ENCODE measurements around the gene HIPK3. TPM values are rescaled to one million over a fixed set of nuclear protein-coding genes. Genes with fewer than 3 reads are reported as not detected.

Gene HIPK3
- total and polyA plus RNA-seq, 4 donors = 17.9 to 189 (median 71.5) TPM

DNA sequence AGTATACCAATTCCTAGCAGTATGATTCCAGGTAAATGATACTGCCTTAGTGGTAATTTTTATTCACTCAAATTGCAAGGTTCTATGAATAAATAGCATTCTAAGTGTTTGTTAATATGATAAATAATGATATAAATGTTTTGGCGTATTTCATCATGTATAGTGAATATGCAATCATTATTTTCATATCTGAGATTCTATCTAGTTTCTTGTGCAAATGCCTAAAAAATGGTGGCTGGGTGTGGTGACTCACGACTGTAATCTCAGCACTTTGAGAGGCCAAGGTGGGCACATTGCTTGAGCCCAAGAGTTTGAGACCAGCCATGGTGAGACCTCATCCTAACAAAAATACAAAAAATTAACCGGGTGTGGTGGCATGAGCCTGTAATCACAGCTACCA, 13.9 kb downstream of the HIPK3 start:
- DNase-seq (no peak), ATAC-seq (ENCODE audit: insufficient read depth, low FRiP score) (no peak)
- Histone ChIP-seq H3K4me1 (ENCODE audit: control insufficient read depth in 5 of 5, insufficient read depth in 5 of 5, low read length in 5 of 5) (peaks cover 0 to 17% (median 6%) of the 10 kb centered on the region in 5 donors), H3K36me3 (ENCODE audit: control insufficient read depth in 4 of 4, insufficient read depth in 4 of 4, low read length in 4 of 4) (peaks cover 0 to 1% (median 0%) of the 10 kb centered on the region in 4 donors), H3K9me3 (ENCODE audit: control insufficient read depth in 4 of 4, insufficient read depth in 3 of 4, low read length in 3 of 4) (no peaks in the 10 kb centered on the region), H3K4me3 (no peak overlapping the region), H3K27me3 (ENCODE audit: control insufficient read depth in 3 of 3, insufficient read depth in 3 of 3, low read length in 2 of 3) (no peaks in the 10 kb centered on the region), H3K9ac (ENCODE audit: insufficient read depth in 1 of 2, low read length in 2 of 2) (no peak overlapping the region), H3K27ac (ENCODE audit: low read depth in 1 of 2, low read length in 1 of 2) (peak overlapping the region in 1 of 2 donors; percentile 40)
- WGBS, 2 donors = 89 to 97% methylated on average over 3 of the region's 3 CpGs
- TF ChIP-seq, protein P1, sequence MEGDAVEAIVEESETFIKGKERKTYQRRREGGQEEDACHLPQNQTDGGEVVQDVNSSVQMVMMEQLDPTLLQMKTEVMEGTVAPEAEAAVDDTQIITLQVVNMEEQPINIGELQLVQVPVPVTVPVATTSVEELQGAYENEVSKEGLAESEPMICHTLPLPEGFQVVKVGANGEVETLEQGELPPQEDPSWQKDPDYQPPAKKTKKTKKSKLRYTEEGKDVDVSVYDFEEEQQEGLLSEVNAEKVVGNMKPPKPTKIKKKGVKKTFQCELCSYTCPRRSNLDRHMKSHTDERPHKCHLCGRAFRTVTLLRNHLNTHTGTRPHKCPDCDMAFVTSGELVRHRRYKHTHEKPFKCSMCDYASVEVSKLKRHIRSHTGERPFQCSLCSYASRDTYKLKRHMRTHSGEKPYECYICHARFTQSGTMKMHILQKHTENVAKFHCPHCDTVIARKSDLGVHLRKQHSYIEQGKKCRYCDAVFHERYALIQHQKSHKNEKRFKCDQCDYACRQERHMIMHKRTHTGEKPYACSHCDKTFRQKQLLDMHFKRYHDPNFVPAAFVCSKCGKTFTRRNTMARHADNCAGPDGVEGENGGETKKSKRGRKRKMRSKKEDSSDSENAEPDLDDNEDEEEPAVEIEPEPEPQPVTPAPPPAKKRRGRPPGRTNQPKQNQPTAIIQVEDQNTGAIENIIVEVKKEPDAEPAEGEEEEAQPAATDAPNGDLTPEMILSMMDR (IDR thresholded peaks at IDR 0.05; ENCODE audit: control extremely low read depth, extremely low read depth) = no peak

DNA sequence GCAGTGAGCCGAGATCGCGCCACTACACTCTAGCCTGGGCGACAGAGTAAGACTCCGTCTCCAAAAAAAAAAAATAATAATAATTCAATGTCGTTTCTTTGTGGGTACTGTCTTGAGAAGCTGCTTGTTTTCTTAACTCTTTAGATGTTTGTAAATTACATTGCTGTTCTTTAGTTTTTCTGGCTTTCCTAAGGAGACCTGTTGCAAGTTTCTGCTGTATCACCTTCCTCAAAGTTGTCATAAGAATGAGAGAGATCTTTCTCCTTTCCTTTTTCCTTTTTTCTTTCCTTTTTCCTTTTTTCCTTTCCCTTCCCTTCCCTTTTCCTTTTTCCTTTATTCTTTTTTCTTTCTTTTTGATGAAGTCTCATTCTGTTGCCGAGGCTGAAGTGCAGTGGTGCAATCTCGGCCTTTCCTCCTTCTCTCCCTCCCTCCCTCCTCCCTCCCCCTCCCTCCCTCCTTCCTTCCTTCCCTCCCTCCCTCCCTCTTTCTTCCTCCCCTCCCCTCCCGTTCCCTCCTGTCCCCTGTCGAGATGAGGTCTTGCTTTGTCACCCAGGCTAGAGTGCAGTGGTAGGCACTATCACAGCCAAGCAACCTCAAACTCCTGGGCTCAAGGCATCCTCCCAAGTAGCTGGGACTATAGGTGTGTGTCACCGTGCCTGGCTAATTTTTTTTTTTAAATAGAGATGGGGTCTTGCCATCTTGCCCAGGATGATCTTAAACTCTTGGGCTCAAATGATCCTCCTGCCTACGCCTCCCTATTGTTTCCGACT, 15.3 kb downstream of the HIPK3 start:
- H3K27ac ChIP-seq (ENCODE audit: low read depth in 1 of 2, low read length in 1 of 2) = peak overlapping the region in 1 of 2 donors; percentile 18
- no peak for ATAC-seq (ENCODE audit: insufficient read depth, low FRiP score)
- TF ChIP-seq, protein P1 (IDR thresholded peaks at IDR 0.05; ENCODE audit: control extremely low read depth, extremely low read depth) = no peak

DNA sequence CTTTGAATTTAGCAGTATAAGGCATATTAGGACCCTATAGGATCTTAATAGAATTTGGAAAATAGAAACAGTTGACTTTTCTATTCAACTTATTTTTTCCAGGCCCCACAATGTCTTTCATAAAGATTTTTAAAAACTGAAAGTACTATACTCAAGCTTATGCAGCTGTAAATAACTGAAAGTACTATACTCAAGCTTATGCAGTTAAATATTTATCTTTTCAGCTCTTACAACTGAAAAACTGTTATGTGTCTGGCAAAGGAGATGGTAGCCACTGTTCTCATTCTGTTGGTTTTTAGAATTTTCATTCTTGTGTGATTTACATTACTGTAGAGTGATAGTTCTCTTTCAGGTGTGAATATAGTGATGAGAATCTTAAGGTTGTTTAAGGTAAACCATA, 16.5 kb downstream of the HIPK3 start:
- Histone ChIP-seq H3K4me3 (no peak overlapping the region), H3K27me3 (ENCODE audit: control insufficient read depth in 3 of 3, insufficient read depth in 3 of 3, low read length in 2 of 3) (no peaks in the 10 kb centered on the region), H3K36me3 (ENCODE audit: control insufficient read depth in 4 of 4, insufficient read depth in 4 of 4, low read length in 4 of 4) (peaks cover 0 to 2% (median 0%) of the 10 kb centered on the region in 4 donors), H3K9me3 (ENCODE audit: control insufficient read depth in 4 of 4, insufficient read depth in 3 of 4, low read length in 3 of 4) (no peaks in the 10 kb centered on the region), H3K9ac (ENCODE audit: insufficient read depth in 1 of 2, low read length in 2 of 2) (no peak overlapping the region), H3K27ac (ENCODE audit: low read depth in 1 of 2, low read length in 1 of 2) (no peak overlapping the region), H3K4me1 (ENCODE audit: control insufficient read depth in 5 of 5, insufficient read depth in 5 of 5, low read length in 5 of 5) (peaks cover 0 to 20% (median 6%) of the 10 kb centered on the region in 5 donors)
- DNase-seq (no peak), ATAC-seq (ENCODE audit: insufficient read depth, low FRiP score) (no peak)
- TF ChIP-seq, protein P1 (IDR thresholded peaks at IDR 0.05; ENCODE audit: control extremely low read depth, extremely low read depth) = no peak

More for the DNA sequence above, 15.3 kb downstream of the HIPK3 start:
- WGBS, 2 donors = 71 to 83% methylated on average over 11 to 13 of the region's 13 CpGs
- DNase-seq = no peak
- Histone ChIP-seq H3K27me3 (ENCODE audit: control insufficient read depth in 3 of 3, insufficient read depth in 3 of 3, low read length in 2 of 3) (no peaks in the 10 kb centered on the region), H3K9me3 (ENCODE audit: control insufficient read depth in 4 of 4, insufficient read depth in 3 of 4, low read length in 3 of 4) (no peaks in the 10 kb centered on the region), H3K9ac (ENCODE audit: insufficient read depth in 1 of 2, low read length in 2 of 2) (no peak overlapping the region), H3K36me3 (ENCODE audit: control insufficient read depth in 4 of 4, insufficient read depth in 4 of 4, low read length in 4 of 4) (peaks cover 0 to 2% (median 0%) of the 10 kb centered on the region in 4 donors), H3K4me3 (no peak overlapping the region), H3K4me1 (ENCODE audit: control insufficient read depth in 5 of 5, insufficient read depth in 5 of 5, low read length in 5 of 5) (peaks cover 0 to 14% (median 6%) of the 10 kb centered on the region in 5 donors)

Data from lung (tissue), 12 donors.